ENCODE data around the gene CLSTN1.
"Not testable (repeated sequence)": the region's sequence is repeated elsewhere in the genome, so short reads cannot be mapped to it uniquely, and the experiment has no call there.

Gene CLSTN1

GRCh38 chr1:9760824-9761223, 62.9 kb downstream of the CLSTN1 start:
- no peak for DNase-seq

GRCh38 chr1:9759939-9760338, 63.8 kb downstream of the CLSTN1 start:
- DNase-seq: no peak

GRCh38 chr1:9758559-9759121, 65.1 kb downstream of the CLSTN1 start:
- no peak for DNase-seq

- no peak for DNase-seq
These were observed 68.2 kb downstream of the CLSTN1 start for GRCh38 chr1:9755441-9755995.

- no peak for DNase-seq
These were observed 70.6 kb downstream of the CLSTN1 start for GRCh38 chr1:9753121-9753531.

- no peak for DNase-seq
These were observed 71.8 kb downstream of the CLSTN1 start for GRCh38 chr1:9751971-9752370.

- DNase-seq: no peak
These were observed 74.4 kb downstream of the CLSTN1 start for GRCh38 chr1:9749361-9749760.

GRCh38 chr1:9748391-9748790, 75.4 kb downstream of the CLSTN1 start:
- DNase-seq: not testable (repeated sequence)

- no peak for DNase-seq
These were observed 77.1 kb downstream of the CLSTN1 start for GRCh38 chr1:9746651-9747050.

- DNase-seq: no peak
These were observed 77.6 kb downstream of the CLSTN1 start for GRCh38 chr1:9746211-9746610.

GRCh38 chr1:9744106-9744799, 79.5 kb downstream of the CLSTN1 start:
- DNase-seq: no peak

GRCh38 chr1:9737671-9738070, 86.1 kb downstream of the CLSTN1 start:
- DNase-seq: no peak

GRCh38 chr1:9737057-9737456, 86.7 kb downstream of the CLSTN1 start:
- no peak for DNase-seq

GRCh38 chr1:9736241-9736640, 87.5 kb downstream of the CLSTN1 start:
- no peak for DNase-seq

- DNase-seq: no peak
These were observed 88.0 kb downstream of the CLSTN1 start for GRCh38 chr1:9735800-9736199.

- DNase-seq: no peak
These were observed 90.5 kb downstream of the CLSTN1 start for GRCh38 chr1:9733160-9733789.

GRCh38 chr1:9732123-9732971, 91.4 kb downstream of the CLSTN1 start:
- no peak for DNase-seq

- DNase-seq: no peak
These were observed 92.2 kb downstream of the CLSTN1 start for GRCh38 chr1:9731561-9731960.

- no peak for DNase-seq
These were observed 92.7 kb downstream of the CLSTN1 start for GRCh38 chr1:9731051-9731537.

GRCh38 chr1:9730096-9730901, 93.5 kb downstream of the CLSTN1 start:
- no peak for DNase-seq

- DNase-seq: no peak
These were observed 94.2 kb downstream of the CLSTN1 start for GRCh38 chr1:9729523-9729922.

Data from NCI-H526 (cell line).